H9 (cell line): Measurements from ENCODE around the gene NHLRC4. TPM values are rescaled to one million over a fixed set of nuclear protein-coding genes. Genes with fewer than 3 reads are reported as not detected.

Source experiments
- DNase-seq: peaks from one replicate; pipeline ENCODE4 v3.0.0-alpha.2; 2017
- H2AFZ ChIP-seq: one replicate; pipeline ENCODE4 v1.6.1; 2013; ENCODE audit warnings: mild to moderate bottlenecking, low read length, control low read depth, moderate library complexity
- H2AK5ac ChIP-seq: 2 replicates; pipeline ENCODE4 v1.6.1; 2013; ENCODE audit warnings: low read length, control low read depth, mixed read lengths; ENCODE audit not compliant: insufficient read length
- H2BK120ac ChIP-seq: one replicate; pipeline ENCODE4 v1.6.1; 2013; ENCODE audit warnings: low read depth, mild to moderate bottlenecking, low read length, control low read depth, inconsistent platforms; ENCODE audit not compliant: poor library complexity, severe bottlenecking
- H2BK12ac ChIP-seq: 2 replicates; pipeline ENCODE4 v1.6.1; 2013; ENCODE audit warnings: low read length, control low read depth, mixed read lengths, low read depth; ENCODE audit not compliant: insufficient read length
- H2BK15ac ChIP-seq: 2 replicates; pipeline ENCODE4 v1.6.1; 2013; ENCODE audit warnings: low read depth, low read length, control low read depth
- H2BK20ac ChIP-seq: one replicate; pipeline ENCODE4 v1.6.1; 2013; ENCODE audit warnings: low read depth, mild to moderate bottlenecking, low read length, control low read depth, inconsistent platforms; ENCODE audit not compliant: poor library complexity, severe bottlenecking
- H2BK5ac ChIP-seq: 2 replicates; pipeline ENCODE4 v1.6.1; 2013; ENCODE audit warnings: low read length, control low read depth, mixed read lengths; ENCODE audit not compliant: insufficient read length
- H3K14ac ChIP-seq: 2 replicates; pipeline ENCODE4 v1.6.1; 2013; ENCODE audit warnings: low read length, control low read depth; ENCODE audit not compliant: insufficient read depth
- H3K18ac ChIP-seq: 2 replicates; pipeline ENCODE4 v1.6.1; 2013; ENCODE audit warnings: low read depth, mild to moderate bottlenecking, mixed read lengths, low read length, control low read depth; ENCODE audit not compliant: insufficient read length
- H3K23ac ChIP-seq: 2 replicates; pipeline ENCODE4 v1.6.1; 2013; ENCODE audit warnings: low read length, control low read depth, mixed read lengths, low read depth; ENCODE audit not compliant: insufficient read length
- H3K23me2 ChIP-seq: 2 replicates; pipeline ENCODE4 v1.6.1; 2013; ENCODE audit warnings: low read depth, mild to moderate bottlenecking, mixed read lengths, low read length, control low read depth; ENCODE audit not compliant: insufficient read length, poor library complexity, severe bottlenecking
- H3K27ac ChIP-seq: 2 replicates; pipeline ENCODE4 v1.5.1; 2013; ENCODE audit warnings: low read length, control low read depth, mixed read lengths, low read depth; ENCODE audit not compliant: insufficient read length
- H3K27me3 ChIP-seq: 2 replicates; pipeline ENCODE4 v1.6.1; 2013; ENCODE audit warnings: low read length, control low read depth, inconsistent platforms; ENCODE audit not compliant: insufficient read depth
- H3K4ac ChIP-seq: 2 replicates; pipeline ENCODE4 v1.6.1; 2013; ENCODE audit warnings: low read depth, mild to moderate bottlenecking, control low read depth, inconsistent platforms, low read length, moderate library complexity
- H3K4me1 ChIP-seq: 2 replicates; pipeline ENCODE4 v1.6.1; 2013; ENCODE audit warnings: low read length, control low read depth, inconsistent platforms; ENCODE audit not compliant: insufficient read depth
- H3K4me2 ChIP-seq: 2 replicates; pipeline ENCODE4 v1.6.1; 2013; ENCODE audit warnings: low read length, control low read depth, mixed read lengths; ENCODE audit not compliant: insufficient read length, insufficient read depth
- H3K56ac ChIP-seq: 2 replicates; pipeline ENCODE4 v1.6.1; 2013; ENCODE audit warnings: low read depth, mild to moderate bottlenecking, mixed read lengths, low read length, control low read depth; ENCODE audit not compliant: insufficient read length
- H3K79me1 ChIP-seq: 2 replicates; pipeline ENCODE4 v1.6.1; 2013; ENCODE audit warnings: low read depth, mild to moderate bottlenecking, moderate library complexity, low read length, control low read depth, inconsistent platforms; ENCODE audit not compliant: insufficient read depth, poor library complexity, severe bottlenecking
- H3K79me2 ChIP-seq: 2 replicates; pipeline ENCODE4 v1.6.1; 2013; ENCODE audit warnings: low read length, control low read depth, inconsistent platforms; ENCODE audit not compliant: insufficient read depth
- H3K9ac ChIP-seq: 2 replicates; pipeline ENCODE4 v1.6.1; 2013; ENCODE audit warnings: low read length, control low read depth, mixed read lengths; ENCODE audit not compliant: insufficient read length; ENCODE audit errors: extremely low read depth
- H3K9me3 ChIP-seq: one replicate; pipeline ENCODE4 v1.6.1; 2013; ENCODE audit warnings: low read depth, low read length, inconsistent platforms; ENCODE audit not compliant: control insufficient read depth
- H3T11ph ChIP-seq: one replicate; pipeline ENCODE4 v1.6.1; 2013; ENCODE audit warnings: mild to moderate bottlenecking, low read length, control low read depth, inconsistent platforms
- H4K20me1 ChIP-seq: one replicate; pipeline ENCODE4 v1.6.1; 2013; ENCODE audit not compliant: control insufficient read depth, insufficient read length, insufficient read depth
- H4K5ac ChIP-seq: 2 replicates; pipeline ENCODE4 v1.6.1; 2013; ENCODE audit warnings: low read depth, mild to moderate bottlenecking, mixed read lengths, low read length, control low read depth; ENCODE audit not compliant: insufficient read length
- H4K8ac ChIP-seq: replicated peaks from 2 replicates; pipeline ENCODE4 v1.6.1; 2013; ENCODE audit warnings: low read length, control low read depth, mixed read lengths, low read depth; ENCODE audit not compliant: insufficient read length
- H4K91ac ChIP-seq: 2 replicates; pipeline ENCODE4 v1.6.1; 2013; ENCODE audit warnings: low read depth, mild to moderate bottlenecking, moderate library complexity, mixed read lengths, low read length, control low read depth; ENCODE audit not compliant: insufficient read length
- H3K27ac Mint-ChIP-seq, 3 experiments: 2 replicates in 2 of 3; 3 replicates in 1 of 3; pipeline ENCODE4 v1.8.0; 2020 to 2021; ENCODE audit warnings: mixed read lengths in 3 of 3, mild to moderate bottlenecking in 1 of 3, moderate library complexity in 1 of 3
- H3K27me3 Mint-ChIP-seq: 2 replicates; pipeline ENCODE4 v1.8.0; 2021; ENCODE audit warnings: low read depth, mild to moderate bottlenecking, moderate library complexity, mixed read lengths
- H3K36me3 Mint-ChIP-seq, 3 experiments: 2 replicates in 2 of 3; 3 replicates in 1 of 3; pipeline ENCODE4 v1.8.0; 2020 to 2021; ENCODE audit warnings: low read depth in 3 of 3, mixed read lengths in 3 of 3; ENCODE audit not compliant: insufficient read depth in 1 of 3
- H3K4me1 Mint-ChIP-seq, 2 experiments: 2 replicates each; pipeline ENCODE4 v1.8.0; 2020; ENCODE audit warnings: mixed read lengths in 2 of 2
- H3K4me3 Mint-ChIP-seq, 2 experiments: 2 replicates in 1 of 2; 3 replicates in 1 of 2; pipeline ENCODE4 v1.8.0; 2020 to 2021; ENCODE audit warnings: mild to moderate bottlenecking in 2 of 2, mixed read lengths in 2 of 2, moderate library complexity in 1 of 2
- H3K9me3 Mint-ChIP-seq, 2 experiments: 2 replicates in 1 of 2; 3 replicates in 1 of 2; pipeline ENCODE4 v1.8.0; 2020; ENCODE audit warnings: mild to moderate bottlenecking in 2 of 2, mixed read lengths in 2 of 2, moderate library complexity in 1 of 2
- CTCF ChIP-seq: fragments of 200-600 bp; sonication (generic); conservative IDR thresholded peaks from 3 replicates; pipeline ENCODE4 v1.8.0; 2021; ENCODE audit warnings: antibody characterized with exemption, mild to moderate bottlenecking
- WGBS: extraction: QIAGEN DNeasy Blood & Tissue Kit; methylation state at CpG from one replicate; pipeline ENCODE4 v1.1.7; 2013; ENCODE audit warnings: missing lambda C conversion rate, low lambda C conversion rate, mixed read lengths; ENCODE audit not compliant: insufficient read length; ENCODE audit errors: extremely low coverage; 5-methylcytosine and 5-hydroxymethylcytosine counted together
- total RNA-seq: library from RNA; stranded (reverse); gene quantifications from 2 replicates; pipeline ENCODE4 v1.2.1, GENCODE V29; 2021

The NHLRC4 gene
- total RNA-seq, 1 experiment from 2014 or later = 0.42 TPM

- Histone ChIP-seq H3K14ac (no peak overlapping the region), H2BK120ac (no peak overlapping the region), H4K20me1 (no peaks in the 10 kb centered on the region), H2AFZ (no peak overlapping the region), H4K5ac (no peak overlapping the region), H3K18ac (no peak overlapping the region), H3K79me1 (peaks cover 2% of the 10 kb centered on the region), H4K8ac (no peak overlapping the region), H3K4ac (no peak overlapping the region), H3K9me3 (no peaks in the 10 kb centered on the region), H3K27me3 (no peaks in the 10 kb centered on the region), H3K56ac (no peak overlapping the region), H2BK12ac (no peak overlapping the region), H3K4me2 (no peak overlapping the region), H3T11ph (no peak overlapping the region), H3K9ac (no peak overlapping the region), H2BK20ac (no peak overlapping the region), H2BK5ac (no peak overlapping the region), H2BK15ac (no peak overlapping the region), H4K91ac (no peak overlapping the region), H3K4me1 (no peaks in the 10 kb centered on the region), H2AK5ac (no peak overlapping the region), H3K23ac (no peak overlapping the region), H3K23me2 (no peaks in the 10 kb centered on the region), H3K79me2 (no peaks in the 10 kb centered on the region), H3K27ac (no peak overlapping the region)
- no peak overlapping the region for H3K27ac Mint-ChIP-seq
- H3K36me3 Mint-ChIP-seq = peaks cover 15 to 23% (median 21%) of the 10 kb centered on the region in 3 experiments
- no peak for TF ChIP-seq CTCF
- H3K4me1 Mint-ChIP-seq = peaks cover 6 to 8% of the 10 kb centered on the region in 2 experiments
- no peak for DNase-seq
- H3K27me3 Mint-ChIP-seq = peaks cover 12% of the 10 kb centered on the region
- no peak overlapping the region for H3K4me3 Mint-ChIP-seq
- peaks cover 16 to 18% of the 10 kb centered on the region in 2 experiments for H3K9me3 Mint-ChIP-seq
- no CpG with 5 or more reads among the region's 5 CpGs for WGBS
Observed at GRCh38 chr16:603933-604332, 37.1 kb downstream of the NHLRC4 start.
